Measurements from ENCODE around the gene MTRF1L. TPM values are rescaled to one million over a fixed set of nuclear protein-coding genes. Genes with fewer than 3 reads are reported as not detected.

The MTRF1L gene
- total and polyA plus RNA-seq, 2 donors (not counting 1 experiment from before 2014, with no cell fraction given), result 9.8 to 24.0 TPM

DNA sequence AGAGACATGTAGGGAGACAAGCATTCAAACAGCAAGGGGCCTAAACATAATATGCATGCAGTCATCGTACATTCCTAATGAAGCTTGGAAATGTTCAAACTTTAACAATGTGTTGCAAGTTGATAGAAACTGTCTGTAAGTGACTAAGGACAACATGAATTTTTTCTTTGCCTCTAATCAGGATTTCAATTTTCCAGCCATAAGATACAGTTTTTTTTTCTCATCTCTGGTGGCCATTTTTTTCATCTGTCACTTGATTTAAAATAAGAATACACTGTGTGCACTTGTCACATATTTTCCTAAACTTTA is 22.2 kb upstream of the MTRF1L start:
- Mint-ChIP-seq H3K27ac (no peak overlapping the region), H3K4me1 (no peaks in the 10 kb centered on the region), H3K9me3 (ENCODE audit: insufficient read depth) (no peaks in the 10 kb centered on the region), H3K27me3 (peaks cover 28% of the 10 kb centered on the region), H3K4me3 (no peak overlapping the region)
- WGBS (ENCODE audit: insufficient coverage), result 20% methylated on average over 1 of the region's 1 CpG
- H3K79me2 ChIP-seq (ENCODE audit: control insufficient read depth, insufficient read depth, low read length), result no peaks in the 10 kb centered on the region
- POLR2A ChIA-PET, result no interaction called here
- intact Hi-C loops (cut with micrococcal nuclease), result loop anchor here (1.0 kb wide), 2 partner anchors 76 to 160 kb away; no protein-coding TSS in a partner anchor
- H3K9ac ChIP-seq (ENCODE audit: low read length), result no peak overlapping the region
- ATAC-seq (ENCODE audit: low read depth) (no peak), DNase-seq (no peak)
- H3K27me3 ChIP-seq (replicated peaks in 1 of 4; ENCODE audit: control extremely low read depth in 1 of 4, control insufficient read depth in 3 of 4, insufficient read depth in 4 of 4, low read length in 3 of 4), result peaks cover 0 to 4% (median 0%) of the 10 kb centered on the region in 4 experiments
- H3K9me3 ChIP-seq (ENCODE audit: control extremely low read depth in 1 of 3, control insufficient read depth in 2 of 3, insufficient read depth in 1 of 3, low read length in 2 of 3), result no peaks in the 10 kb centered on the region
- no peak overlapping the region for H2AFZ ChIP-seq (ENCODE audit: insufficient read depth, low read depth, low read length, poor library complexity, severe bottlenecking)
- no peaks in the 10 kb centered on the region for H4K20me1 ChIP-seq (ENCODE audit: control insufficient read depth, insufficient read depth, low read length, poor library complexity, severe bottlenecking)
- peaks cover 0 to 3% of the 10 kb centered on the region in 2 donors for H3K4me1 ChIP-seq (ENCODE audit: control insufficient read depth in 2 of 2, insufficient read depth in 2 of 2, low read length in 2 of 2)
- H3K36me3 ChIP-seq (replicated peaks in 1 of 2; ENCODE audit: control extremely low read depth in 1 of 2, control insufficient read depth in 1 of 2, extremely low read depth in 1 of 2, insufficient read depth in 2 of 2, low read length in 1 of 2), result no peaks in the 10 kb centered on the region
- H3K4me3 ChIP-seq (ENCODE audit: control extremely low read depth in 1 of 5, extremely low read depth in 1 of 5, insufficient read depth in 1 of 5, low read depth in 2 of 5, low read length in 4 of 5), result no peak overlapping the region
- CTCF ChIA-PET, result interaction anchor here (0.8 to 2.2 kb wide), 11 partner anchors 8 to 277 kb away, joined by 3 to 15 read pairs (median 3); no protein-coding TSS in a partner anchor
- TF ChIP-seq, protein P1, sequence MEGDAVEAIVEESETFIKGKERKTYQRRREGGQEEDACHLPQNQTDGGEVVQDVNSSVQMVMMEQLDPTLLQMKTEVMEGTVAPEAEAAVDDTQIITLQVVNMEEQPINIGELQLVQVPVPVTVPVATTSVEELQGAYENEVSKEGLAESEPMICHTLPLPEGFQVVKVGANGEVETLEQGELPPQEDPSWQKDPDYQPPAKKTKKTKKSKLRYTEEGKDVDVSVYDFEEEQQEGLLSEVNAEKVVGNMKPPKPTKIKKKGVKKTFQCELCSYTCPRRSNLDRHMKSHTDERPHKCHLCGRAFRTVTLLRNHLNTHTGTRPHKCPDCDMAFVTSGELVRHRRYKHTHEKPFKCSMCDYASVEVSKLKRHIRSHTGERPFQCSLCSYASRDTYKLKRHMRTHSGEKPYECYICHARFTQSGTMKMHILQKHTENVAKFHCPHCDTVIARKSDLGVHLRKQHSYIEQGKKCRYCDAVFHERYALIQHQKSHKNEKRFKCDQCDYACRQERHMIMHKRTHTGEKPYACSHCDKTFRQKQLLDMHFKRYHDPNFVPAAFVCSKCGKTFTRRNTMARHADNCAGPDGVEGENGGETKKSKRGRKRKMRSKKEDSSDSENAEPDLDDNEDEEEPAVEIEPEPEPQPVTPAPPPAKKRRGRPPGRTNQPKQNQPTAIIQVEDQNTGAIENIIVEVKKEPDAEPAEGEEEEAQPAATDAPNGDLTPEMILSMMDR (IDR thresholded peaks at IDR 0.05), result peak; percentile 51
- TF ChIP-seq EZH2 (IDR thresholded peaks at IDR 0.05; ENCODE audit: borderline replicate concordance, insufficient read depth, low read depth, low read length, poor library complexity, severe bottlenecking), result no peak
- no peak overlapping the region for H3K4me2 ChIP-seq (replicated peaks; ENCODE audit: low read depth, low read length, poor library complexity, severe bottlenecking)
- H3K27ac ChIP-seq (ENCODE audit: low read length in 2 of 2), result no peak overlapping the region

GRCh38 chr6:153023977-153024708 is 21.6 kb upstream of the MTRF1L start:
- DNase-seq, result peak; percentile 74
- Mint-ChIP-seq H3K27me3 (peaks cover 28% of the 10 kb centered on the region), H3K27ac (no peak overlapping the region), H3K4me3 (no peak overlapping the region), H3K4me1 (no peaks in the 10 kb centered on the region), H3K9me3 (ENCODE audit: insufficient read depth) (no peaks in the 10 kb centered on the region)
- POLR2A ChIA-PET, result no interaction called here
- Histone ChIP-seq H3K4me1 (ENCODE audit: control insufficient read depth in 2 of 2, insufficient read depth in 2 of 2, low read length in 2 of 2) (peaks cover 0 to 3% of the 10 kb centered on the region in 2 donors), H3K9me3 (ENCODE audit: control extremely low read depth in 1 of 3, control insufficient read depth in 2 of 3, insufficient read depth in 1 of 3, low read length in 2 of 3) (no peaks in the 10 kb centered on the region), H4K20me1 (ENCODE audit: control insufficient read depth, insufficient read depth, low read length, poor library complexity, severe bottlenecking) (no peaks in the 10 kb centered on the region), H3K27me3 (replicated peaks in 1 of 4; ENCODE audit: control extremely low read depth in 1 of 4, control insufficient read depth in 3 of 4, insufficient read depth in 4 of 4, low read length in 3 of 4) (peaks cover 0 to 4% (median 0%) of the 10 kb centered on the region in 4 experiments), H2AFZ (ENCODE audit: insufficient read depth, low read depth, low read length, poor library complexity, severe bottlenecking) (no peak overlapping the region), H3K4me2 (replicated peaks; ENCODE audit: low read depth, low read length, poor library complexity, severe bottlenecking) (no peak overlapping the region), H3K36me3 (replicated peaks in 1 of 2; ENCODE audit: control extremely low read depth in 1 of 2, control insufficient read depth in 1 of 2, extremely low read depth in 1 of 2, insufficient read depth in 2 of 2, low read length in 1 of 2) (no peaks in the 10 kb centered on the region), H3K27ac (ENCODE audit: low read length in 2 of 2) (no peak overlapping the region), H3K4me3 (ENCODE audit: control extremely low read depth in 1 of 5, extremely low read depth in 1 of 5, insufficient read depth in 1 of 5, low read depth in 2 of 5, low read length in 4 of 5) (no peak overlapping the region), H3K79me2 (ENCODE audit: control insufficient read depth, insufficient read depth, low read length) (no peaks in the 10 kb centered on the region), H3K9ac (ENCODE audit: low read length) (no peak overlapping the region)
- intact Hi-C loops (cut with micrococcal nuclease), result loop anchor here (1.0 kb wide), 2 partner anchors 76 to 160 kb away; no protein-coding TSS in a partner anchor
- CTCF ChIA-PET, result interaction anchor here (0.6 to 2.2 kb wide), 10 partner anchors 10 to 277 kb away, joined by 3 to 15 read pairs (median 4); no protein-coding TSS in a partner anchor
- TF ChIP-seq, protein P1 (IDR thresholded peaks at IDR 0.05), result peak; percentile 91
- no peak for TF ChIP-seq EZH2 (IDR thresholded peaks at IDR 0.05; ENCODE audit: borderline replicate concordance, insufficient read depth, low read depth, low read length, poor library complexity, severe bottlenecking)
- 23% methylated on average over 4 of the region's 6 CpGs for WGBS (ENCODE audit: insufficient coverage)
- ATAC-seq (ENCODE audit: low read depth), result peak; percentile 81

Measured in B cell (primary cell).